ENCODE measurements around the gene NR3C1. TPM values are rescaled to one million over a fixed set of nuclear protein-coding genes. Genes with fewer than 3 reads are reported as not detected.

Gene NR3C1
- total and polyA plus RNA-seq, 2 experiments from 2014 or later = 41.0 to 60.5 TPM

DNA sequence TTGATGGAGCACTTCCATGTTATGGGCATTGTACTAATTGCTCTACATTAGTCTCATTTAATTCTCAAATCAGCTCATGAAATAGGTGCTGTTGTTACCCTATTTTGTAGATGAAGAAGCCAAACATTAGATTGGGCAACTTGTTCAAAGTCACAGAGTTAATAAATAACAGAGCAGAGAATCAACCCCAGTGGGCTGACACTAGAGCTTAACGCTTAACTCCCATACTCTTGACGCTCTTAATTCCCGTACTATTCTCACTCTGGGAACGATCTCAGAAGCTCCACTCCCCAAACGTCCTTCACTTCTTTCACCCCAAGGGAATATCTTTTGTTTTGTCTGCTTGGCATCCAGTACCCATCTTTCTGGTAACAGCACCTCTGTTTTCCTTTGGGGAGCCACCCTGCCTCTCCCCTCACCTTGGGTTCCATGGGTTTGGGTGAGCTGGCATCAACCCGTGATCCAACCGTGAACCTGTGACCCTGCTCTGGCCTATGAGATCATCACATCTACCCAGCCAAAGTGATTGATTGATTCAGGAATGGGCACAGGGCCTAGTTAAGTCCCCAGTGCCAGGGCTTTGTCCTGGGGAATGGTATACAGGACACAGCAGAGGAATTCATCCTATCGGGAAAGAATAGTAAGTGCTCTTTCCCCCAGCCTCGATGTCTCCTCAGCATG is 169.2 kb downstream of the NR3C1 start:
- H3K79me2 ChIP-seq = no peaks in the 10 kb centered on the region
- H3K27ac ChIP-seq = no peak overlapping the region
- H3K9me3 ChIP-seq (ENCODE audit: low read depth) = no peaks in the 10 kb centered on the region
- no peak for TF ChIP-seq EZH2phosphoT487 (IDR thresholded peaks at IDR 0.05; ENCODE audit: low read depth, severe bottlenecking, unreplicated experiment)
- TF ChIP-seq, protein P1, sequence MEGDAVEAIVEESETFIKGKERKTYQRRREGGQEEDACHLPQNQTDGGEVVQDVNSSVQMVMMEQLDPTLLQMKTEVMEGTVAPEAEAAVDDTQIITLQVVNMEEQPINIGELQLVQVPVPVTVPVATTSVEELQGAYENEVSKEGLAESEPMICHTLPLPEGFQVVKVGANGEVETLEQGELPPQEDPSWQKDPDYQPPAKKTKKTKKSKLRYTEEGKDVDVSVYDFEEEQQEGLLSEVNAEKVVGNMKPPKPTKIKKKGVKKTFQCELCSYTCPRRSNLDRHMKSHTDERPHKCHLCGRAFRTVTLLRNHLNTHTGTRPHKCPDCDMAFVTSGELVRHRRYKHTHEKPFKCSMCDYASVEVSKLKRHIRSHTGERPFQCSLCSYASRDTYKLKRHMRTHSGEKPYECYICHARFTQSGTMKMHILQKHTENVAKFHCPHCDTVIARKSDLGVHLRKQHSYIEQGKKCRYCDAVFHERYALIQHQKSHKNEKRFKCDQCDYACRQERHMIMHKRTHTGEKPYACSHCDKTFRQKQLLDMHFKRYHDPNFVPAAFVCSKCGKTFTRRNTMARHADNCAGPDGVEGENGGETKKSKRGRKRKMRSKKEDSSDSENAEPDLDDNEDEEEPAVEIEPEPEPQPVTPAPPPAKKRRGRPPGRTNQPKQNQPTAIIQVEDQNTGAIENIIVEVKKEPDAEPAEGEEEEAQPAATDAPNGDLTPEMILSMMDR (IDR thresholded peaks at IDR 0.05; ENCODE audit: poor library complexity) = no peak
- no peak for TF ChIP-seq EZH2 (IDR thresholded peaks at IDR 0.05; ENCODE audit: borderline replicate concordance)
- WGBS (ENCODE audit: low lambda C conversion rate, missing lambda C conversion rate) = 80% methylated on average over 9 of the region's 9 CpGs
- no peak overlapping the region for H3K4me2 ChIP-seq
- no peak overlapping the region for H2AFZ ChIP-seq
- H3K27me3 ChIP-seq = no peaks in the 10 kb centered on the region
- no peaks in the 10 kb centered on the region for H4K20me1 ChIP-seq (ENCODE audit: insufficient read depth, poor library complexity, severe bottlenecking)
- H3K4me3 ChIP-seq = no peak overlapping the region
- no peak for DNase-seq (ENCODE audit: low spot score)
- H3K4me1 ChIP-seq (ENCODE audit: insufficient read depth) = no peaks in the 10 kb centered on the region
- no peaks in the 10 kb centered on the region for H3K36me3 ChIP-seq (replicated peaks; ENCODE audit: insufficient read depth, low read depth)
- H3K9me2 ChIP-seq (replicated peaks; ENCODE audit: insufficient read depth) = no peaks in the 10 kb centered on the region

DNA sequence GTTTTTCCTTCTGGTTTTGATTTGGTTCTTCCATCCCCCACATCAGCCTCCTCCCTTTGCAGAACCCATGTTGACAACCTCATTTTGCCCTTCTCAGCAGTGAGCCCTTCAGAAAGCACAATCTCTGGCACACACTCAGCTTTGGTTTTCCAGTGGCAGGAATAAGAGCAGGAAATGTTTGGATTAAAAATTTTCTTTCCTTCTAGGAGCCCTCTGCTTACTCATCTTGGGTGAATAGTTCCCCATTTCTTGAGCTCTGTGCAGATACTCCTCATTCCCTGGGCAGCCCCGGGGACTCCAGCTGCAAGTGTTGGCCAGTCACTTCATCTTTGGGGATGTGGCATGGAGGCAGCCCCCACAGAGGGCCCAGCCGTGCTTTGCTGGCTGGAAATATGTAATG is 170.5 kb downstream of the NR3C1 start:
- no peaks in the 10 kb centered on the region for H4K20me1 ChIP-seq (ENCODE audit: insufficient read depth, poor library complexity, severe bottlenecking)
- H3K79me2 ChIP-seq = no peaks in the 10 kb centered on the region
- H2AFZ ChIP-seq = no peak overlapping the region
- H3K4me1 ChIP-seq (ENCODE audit: insufficient read depth) = no peaks in the 10 kb centered on the region
- DNase-seq (ENCODE audit: low spot score) = no peak
- H3K4me3 ChIP-seq = no peak overlapping the region
- no peak overlapping the region for H3K27ac ChIP-seq
- no peak overlapping the region for H3K4me2 ChIP-seq
- TF ChIP-seq EZH2phosphoT487 (IDR thresholded peaks at IDR 0.05; ENCODE audit: low read depth, severe bottlenecking, unreplicated experiment) = no peak
- TF ChIP-seq, protein P1 (IDR thresholded peaks at IDR 0.05; ENCODE audit: poor library complexity) = no peak
- no peak for TF ChIP-seq EZH2 (IDR thresholded peaks at IDR 0.05; ENCODE audit: borderline replicate concordance)
- no peaks in the 10 kb centered on the region for H3K27me3 ChIP-seq
- no peaks in the 10 kb centered on the region for H3K9me3 ChIP-seq (ENCODE audit: low read depth)
- no peaks in the 10 kb centered on the region for H3K36me3 ChIP-seq (replicated peaks; ENCODE audit: insufficient read depth, low read depth)
- 92% methylated on average over 2 of the region's 2 CpGs for WGBS (ENCODE audit: low lambda C conversion rate, missing lambda C conversion rate)
- H3K9me2 ChIP-seq (replicated peaks; ENCODE audit: insufficient read depth) = no peaks in the 10 kb centered on the region

DNA sequence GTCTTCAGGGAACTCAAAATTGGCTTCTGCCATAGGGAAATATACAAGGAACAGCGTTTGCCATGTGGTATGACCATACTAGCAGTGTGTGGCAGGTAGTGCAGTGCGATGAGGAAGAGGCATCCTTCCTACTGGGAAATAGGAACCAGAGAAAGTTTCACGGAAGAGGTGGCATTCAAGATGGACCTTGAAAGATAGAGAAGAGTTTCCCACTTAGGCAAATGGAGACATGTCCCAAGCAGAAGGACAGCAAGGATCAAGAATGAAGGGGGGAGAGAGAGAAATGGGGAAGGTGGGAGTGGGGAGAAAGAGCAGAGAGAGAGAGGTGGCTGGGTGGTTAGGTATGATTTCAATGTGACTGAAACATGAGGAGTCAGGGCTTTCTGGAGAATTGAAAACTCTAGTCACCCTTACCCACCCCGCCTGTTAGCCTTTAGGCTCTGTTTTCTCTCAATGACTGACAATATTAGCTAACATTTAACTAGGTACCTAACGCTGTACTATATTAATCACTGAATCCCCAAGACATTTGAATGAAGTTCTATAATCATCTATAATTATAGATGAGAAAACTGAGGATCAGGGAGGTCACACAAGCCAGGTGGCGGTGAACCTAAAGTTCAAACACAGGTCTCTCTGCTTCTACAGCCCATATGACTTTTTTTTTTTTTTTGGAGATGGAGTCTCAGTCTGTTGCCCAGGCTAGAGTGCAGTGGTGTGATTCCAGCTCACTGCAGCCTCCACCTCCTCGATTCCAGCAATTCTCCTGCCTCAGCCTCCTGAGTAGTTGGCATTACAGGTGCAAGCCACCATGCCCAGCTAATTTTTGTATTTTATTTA is 171.3 kb downstream of the NR3C1 start:
- WGBS (ENCODE audit: low lambda C conversion rate, missing lambda C conversion rate) = 78% methylated on average over 7 of the region's 7 CpGs
- Histone ChIP-seq H3K4me3 (no peak overlapping the region), H3K36me3 (replicated peaks; ENCODE audit: insufficient read depth, low read depth) (no peaks in the 10 kb centered on the region), H3K27ac (no peak overlapping the region), H3K9me2 (replicated peaks; ENCODE audit: insufficient read depth) (no peaks in the 10 kb centered on the region), H3K27me3 (no peaks in the 10 kb centered on the region), H3K79me2 (no peaks in the 10 kb centered on the region), H4K20me1 (ENCODE audit: insufficient read depth, poor library complexity, severe bottlenecking) (no peaks in the 10 kb centered on the region), H3K9me3 (ENCODE audit: low read depth) (no peaks in the 10 kb centered on the region), H2AFZ (no peak overlapping the region), H3K4me2 (no peak overlapping the region), H3K4me1 (ENCODE audit: insufficient read depth) (no peaks in the 10 kb centered on the region)
- TF ChIP-seq EZH2 (IDR thresholded peaks at IDR 0.05; ENCODE audit: borderline replicate concordance) (no peak), EZH2phosphoT487 (IDR thresholded peaks at IDR 0.05; ENCODE audit: low read depth, severe bottlenecking, unreplicated experiment) (no peak)
- TF ChIP-seq, protein P1 (IDR thresholded peaks at IDR 0.05; ENCODE audit: poor library complexity) = no peak
- DNase-seq (ENCODE audit: low spot score) = no peak
